Embryonic facial prominence (tissue), 1 donor: ENCODE measurements around the gene RBBP8NL.

ENCODE experiments used
- DNase-seq: peaks from one replicate; pipeline ENCODE4 v3.0.0-alpha.2; 2016; ENCODE audit errors: extremely low spot score

RBBP8NL gene

DNA sequence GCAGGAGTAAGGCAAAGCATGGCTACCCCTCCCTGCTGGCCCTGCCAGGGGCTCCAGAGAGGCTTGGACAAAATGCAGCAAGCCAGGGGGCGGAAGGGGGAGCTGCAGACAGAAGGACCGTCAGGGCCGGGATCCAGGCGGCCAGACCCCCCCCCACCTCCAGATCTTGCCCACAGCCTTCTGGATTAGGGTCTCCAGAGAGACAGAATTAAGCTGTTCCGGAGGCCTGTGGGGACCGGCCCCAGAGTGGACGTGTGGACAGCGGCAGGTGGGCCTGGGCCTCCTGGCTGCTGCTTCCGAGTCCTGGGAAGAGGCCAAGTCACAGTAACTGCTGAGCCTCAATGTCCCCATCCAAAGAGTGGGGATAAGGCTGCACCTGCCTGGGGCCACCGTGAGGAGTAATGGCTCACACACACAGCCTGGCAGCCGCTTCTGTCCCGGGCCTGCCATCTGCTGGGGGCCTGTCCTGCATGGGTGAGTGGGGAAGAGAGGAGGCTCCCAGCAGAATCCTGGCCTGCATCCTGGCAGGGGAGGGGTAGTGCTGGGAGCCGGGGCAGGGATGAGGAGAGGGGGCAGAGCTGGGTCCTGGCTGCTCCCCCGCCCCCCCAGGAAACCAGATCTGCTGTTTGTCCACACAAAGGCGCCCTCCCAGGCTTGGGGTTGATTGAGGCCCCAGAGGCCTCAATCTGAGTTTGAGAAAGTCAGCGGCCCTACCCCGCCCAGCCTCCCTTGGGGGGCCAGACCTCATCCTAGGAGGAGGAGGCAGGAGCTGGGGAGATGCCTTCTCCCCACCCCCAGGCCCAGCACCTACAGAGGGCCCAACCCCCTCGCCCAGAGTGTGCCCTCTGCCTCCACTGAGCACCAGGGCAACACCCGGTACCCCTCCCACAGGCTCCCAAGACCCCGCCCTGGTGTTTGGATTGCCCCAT, 64.1 kb downstream of the RBBP8NL start:
- DNase-seq = no peak

- no peak for DNase-seq
Observed at GRCh38 chr20:62362590-62362940, 64.8 kb downstream of the RBBP8NL start.

- no peak for DNase-seq
Observed at GRCh38 chr20:62361799-62362589, 65.3 kb downstream of the RBBP8NL start.

GRCh38 chr20:62360854-62361798, 66.2 kb downstream of the RBBP8NL start:
- no peak for DNase-seq
